Panc1 (cell line): Measurements from ENCODE around the gene ACSL6. TPM values are rescaled to one million over a fixed set of nuclear protein-coding genes. Genes with fewer than 3 reads are reported as not detected.

Experiments used
- ATAC-seq: fragments of 200-7000 bp; cut with Tn5 transposase; 2 replicates; pipeline ENCODE4 v1.9.1; 2020; ENCODE audit warnings: mild to moderate bottlenecking, moderate library complexity
- BruUV-seq: library from RNA; stranded (reverse); fragments of 400-500 nt; replicated peaks from 2 replicates; lab custom pipeline; 2021; lab: Mats Ljungman, UMichigan
- CTCF ChIA-PET: fragments of 300-600 bp; sonication (Branson Sonifier 250); formaldehyde crosslinking; loops from one replicate; lab custom pipeline; 2022; ENCODE audit warnings: antibody characterized with exemption; lab: Charles Lee
- POLR2A ChIA-PET: fragments of 300-600 bp; sonication (Branson Sonifier 250); formaldehyde crosslinking; loops from one replicate; lab custom pipeline; 2022; ENCODE audit warnings: antibody characterized with exemption; lab: Charles Lee
- DNase-seq: peaks from one replicate; pipeline ENCODE4 v3.0.0-alpha.2; 2010; ENCODE audit warnings: low read depth, low spot score
- H3K27ac ChIP-seq: 2 replicates; pipeline ENCODE4 v1.5.1; 2011; ENCODE audit warnings: mild to moderate bottlenecking, low read length, inconsistent platforms
- H3K27me3 ChIP-seq: fragments of 200-500 bp; sonication (Bioruptor generic); 2 replicates; pipeline ENCODE4 v1.6.0; 2014; ENCODE audit warnings: low read length, inconsistent platforms; ENCODE audit not compliant: control insufficient read depth, insufficient read depth
- H3K36me3 ChIP-seq: fragments of 200-500 bp; sonication (Bioruptor generic); 2 replicates; pipeline ENCODE4 v1.5.1; 2014; ENCODE audit warnings: inconsistent platforms, mild to moderate bottlenecking, low read length, moderate library complexity; ENCODE audit not compliant: control insufficient read depth, insufficient read depth
- H3K4me1 ChIP-seq: 2 replicates; pipeline ENCODE4 v1.5.1; 2011; ENCODE audit warnings: inconsistent platforms, mild to moderate bottlenecking, low read length, moderate library complexity; ENCODE audit not compliant: control insufficient read depth, insufficient read depth
- H3K4me3 ChIP-seq, 2 experiments: 2 replicates each; pipeline ENCODE4 v1.5.1; 2011 to 2012; ENCODE audit warnings: low read depth in 2 of 2, low read length in 2 of 2, mild to moderate bottlenecking in 2 of 2, inconsistent platforms in 1 of 2, moderate library complexity in 1 of 2
- H3K9me3 ChIP-seq: fragments of 200-500 bp; sonication (Bioruptor generic); 2 replicates; pipeline ENCODE4 v1.5.1; 2014; ENCODE audit warnings: low read depth, mild to moderate bottlenecking, inconsistent platforms, low read length, moderate library complexity; ENCODE audit not compliant: control insufficient read depth, insufficient read depth
- POLR2AphosphoS5 ChIP-seq: IDR thresholded peaks from 2 replicates; pipeline ENCODE4 v1.6.1; 2012; ENCODE audit warnings: mild to moderate bottlenecking, low read depth, low read length, moderate library complexity
- SIN3A ChIP-seq: IDR thresholded peaks from 2 replicates; pipeline ENCODE4 v1.6.1; 2012; ENCODE audit warnings: low read depth, mild to moderate bottlenecking, low read length, moderate library complexity, borderline replicate concordance; ENCODE audit not compliant: insufficient read depth
- TCF7L2 ChIP-seq: IDR thresholded peaks from 2 replicates; pipeline ENCODE4 v1.6.1; 2011; ENCODE audit warnings: mild to moderate bottlenecking, low read depth, low read length, inconsistent platforms
- in situ Hi-C: cut with HindIII; loops from 2 replicates; pipeline ENCODE4 v1.10.0; 2016; ENCODE audit warnings: low sequenced_read_pairs, low pct_unique_long_range_greater_than_20kb
- intact Hi-C: fragments of 100-400 bp; cut with micrococcal nuclease; formaldehyde crosslinking; loops from one replicate; pipeline ENCODE4 v1.10.0; 2022; ENCODE audit not compliant: unreplicated experiment
- total RNA-seq: library from RNA; stranded (reverse); gene quantifications from one replicate; pipeline ENCODE4 v1.2.1, GENCODE V29; 2021; ENCODE audit not compliant: unreplicated experiment
- TF ChIP-seq, protein P1 (sequence below), 2 experiments: IDR thresholded peaks; 2 replicates each; pipeline ENCODE4 v1.6.1; 2011 to 2012; ENCODE audit warnings: low read depth in 2 of 2, control low read depth in 1 of 2, low read length in 1 of 2, mild to moderate bottlenecking in 1 of 2, moderate library complexity in 1 of 2; ENCODE audit not compliant: insufficient read depth in 1 of 2
- TF ChIP-seq, protein P2 (sequence below): fragments of 450-650 bp; IDR thresholded peaks from 2 replicates; pipeline ENCODE4 v1.5.1; 2017; ENCODE audit warnings: mild to moderate bottlenecking

The ACSL6 gene
- total RNA-seq, 1 experiment from 2014 or later, result 0.18 TPM

DNA sequence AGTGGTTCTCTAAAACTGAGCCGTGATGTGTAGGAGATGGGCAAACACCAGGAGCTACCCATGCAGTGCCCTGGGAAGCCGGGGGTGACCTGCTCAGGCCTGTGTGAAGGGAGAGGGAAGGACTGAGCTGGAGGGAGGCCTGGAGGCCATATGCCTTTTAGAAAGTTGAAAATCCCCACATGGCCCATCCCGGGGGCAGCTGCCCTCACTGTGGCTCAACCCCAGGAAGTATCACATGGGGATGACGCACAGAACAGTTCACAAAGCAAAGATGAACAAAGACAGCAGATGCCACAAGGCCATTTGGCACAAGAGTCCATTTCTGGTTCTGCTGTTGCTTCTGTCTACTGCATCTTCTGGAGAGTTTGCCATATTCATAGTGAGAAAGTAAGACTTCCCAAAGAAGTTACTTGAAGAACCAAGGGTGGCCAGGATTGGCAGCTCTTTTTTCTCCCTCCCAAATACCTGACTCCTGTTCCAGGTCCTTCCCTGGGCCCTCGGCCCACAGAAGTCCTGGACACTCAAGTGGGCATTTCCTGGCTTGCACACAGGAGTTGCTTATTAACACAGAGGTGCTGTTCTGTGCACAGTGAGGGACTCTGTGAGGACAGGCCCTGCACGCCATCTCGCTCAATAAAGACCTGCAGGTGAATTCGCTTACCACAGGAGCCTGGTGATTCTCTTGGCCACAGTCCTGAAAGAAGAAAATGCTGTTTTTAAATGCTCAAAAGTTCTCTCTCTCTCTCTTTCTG, 25.1 kb downstream of the ACSL6 start:
- CTCF ChIA-PET, result no interaction called here
- no peaks in the 10 kb centered on the region for H3K4me1 ChIP-seq
- ATAC-seq, result no peak
- in situ Hi-C loops, result no loop called here
- intact Hi-C loops, result no loop called here
- H3K9me3 ChIP-seq, result no peaks in the 10 kb centered on the region
- H3K27me3 ChIP-seq, result no peaks in the 10 kb centered on the region
- POLR2A ChIA-PET, result no interaction called here
- no peak for DNase-seq
- H3K36me3 ChIP-seq, result no peaks in the 10 kb centered on the region
- no peak overlapping the region for H3K27ac ChIP-seq
- no TSS peak for BruUV-seq
- H3K4me3 ChIP-seq, result no peak overlapping the region
- TF ChIP-seq, protein P1, sequence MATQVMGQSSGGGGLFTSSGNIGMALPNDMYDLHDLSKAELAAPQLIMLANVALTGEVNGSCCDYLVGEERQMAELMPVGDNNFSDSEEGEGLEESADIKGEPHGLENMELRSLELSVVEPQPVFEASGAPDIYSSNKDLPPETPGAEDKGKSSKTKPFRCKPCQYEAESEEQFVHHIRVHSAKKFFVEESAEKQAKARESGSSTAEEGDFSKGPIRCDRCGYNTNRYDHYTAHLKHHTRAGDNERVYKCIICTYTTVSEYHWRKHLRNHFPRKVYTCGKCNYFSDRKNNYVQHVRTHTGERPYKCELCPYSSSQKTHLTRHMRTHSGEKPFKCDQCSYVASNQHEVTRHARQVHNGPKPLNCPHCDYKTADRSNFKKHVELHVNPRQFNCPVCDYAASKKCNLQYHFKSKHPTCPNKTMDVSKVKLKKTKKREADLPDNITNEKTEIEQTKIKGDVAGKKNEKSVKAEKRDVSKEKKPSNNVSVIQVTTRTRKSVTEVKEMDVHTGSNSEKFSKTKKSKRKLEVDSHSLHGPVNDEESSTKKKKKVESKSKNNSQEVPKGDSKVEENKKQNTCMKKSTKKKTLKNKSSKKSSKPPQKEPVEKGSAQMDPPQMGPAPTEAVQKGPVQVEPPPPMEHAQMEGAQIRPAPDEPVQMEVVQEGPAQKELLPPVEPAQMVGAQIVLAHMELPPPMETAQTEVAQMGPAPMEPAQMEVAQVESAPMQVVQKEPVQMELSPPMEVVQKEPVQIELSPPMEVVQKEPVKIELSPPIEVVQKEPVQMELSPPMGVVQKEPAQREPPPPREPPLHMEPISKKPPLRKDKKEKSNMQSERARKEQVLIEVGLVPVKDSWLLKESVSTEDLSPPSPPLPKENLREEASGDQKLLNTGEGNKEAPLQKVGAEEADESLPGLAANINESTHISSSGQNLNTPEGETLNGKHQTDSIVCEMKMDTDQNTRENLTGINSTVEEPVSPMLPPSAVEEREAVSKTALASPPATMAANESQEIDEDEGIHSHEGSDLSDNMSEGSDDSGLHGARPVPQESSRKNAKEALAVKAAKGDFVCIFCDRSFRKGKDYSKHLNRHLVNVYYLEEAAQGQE (IDR thresholded peaks at IDR 0.05; ENCODE audit: insufficient read depth in 1 of 2, low read depth in 2 of 2, low read length in 1 of 2), result no peak
- TF ChIP-seq, protein P2, sequence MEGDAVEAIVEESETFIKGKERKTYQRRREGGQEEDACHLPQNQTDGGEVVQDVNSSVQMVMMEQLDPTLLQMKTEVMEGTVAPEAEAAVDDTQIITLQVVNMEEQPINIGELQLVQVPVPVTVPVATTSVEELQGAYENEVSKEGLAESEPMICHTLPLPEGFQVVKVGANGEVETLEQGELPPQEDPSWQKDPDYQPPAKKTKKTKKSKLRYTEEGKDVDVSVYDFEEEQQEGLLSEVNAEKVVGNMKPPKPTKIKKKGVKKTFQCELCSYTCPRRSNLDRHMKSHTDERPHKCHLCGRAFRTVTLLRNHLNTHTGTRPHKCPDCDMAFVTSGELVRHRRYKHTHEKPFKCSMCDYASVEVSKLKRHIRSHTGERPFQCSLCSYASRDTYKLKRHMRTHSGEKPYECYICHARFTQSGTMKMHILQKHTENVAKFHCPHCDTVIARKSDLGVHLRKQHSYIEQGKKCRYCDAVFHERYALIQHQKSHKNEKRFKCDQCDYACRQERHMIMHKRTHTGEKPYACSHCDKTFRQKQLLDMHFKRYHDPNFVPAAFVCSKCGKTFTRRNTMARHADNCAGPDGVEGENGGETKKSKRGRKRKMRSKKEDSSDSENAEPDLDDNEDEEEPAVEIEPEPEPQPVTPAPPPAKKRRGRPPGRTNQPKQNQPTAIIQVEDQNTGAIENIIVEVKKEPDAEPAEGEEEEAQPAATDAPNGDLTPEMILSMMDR, result no peak
- TF ChIP-seq SIN3A (no peak), POLR2AphosphoS5 (no peak), TCF7L2 (no peak)

- no peak for DNase-seq
- ATAC-seq, result no peak
- Histone ChIP-seq H3K27ac (no peak overlapping the region), H3K9me3 (no peaks in the 10 kb centered on the region), H3K4me3 (no peak overlapping the region), H3K36me3 (no peaks in the 10 kb centered on the region), H3K27me3 (no peaks in the 10 kb centered on the region), H3K4me1 (no peaks in the 10 kb centered on the region)
- intact Hi-C loops, result no loop called here
- ChIA-PET CTCF (no interaction called here), POLR2A (no interaction called here)
- no TSS peak for BruUV-seq
- in situ Hi-C loops, result no loop called here
- TF ChIP-seq SIN3A (no peak), POLR2AphosphoS5 (no peak), TCF7L2 (no peak)
- TF ChIP-seq, protein P1 (IDR thresholded peaks at IDR 0.05; ENCODE audit: insufficient read depth in 1 of 2, low read depth in 2 of 2, low read length in 1 of 2), result no peak
- TF ChIP-seq, protein P2, result no peak
These were observed 26.3 kb downstream of the ACSL6 start for GRCh38 chr5:131984956-131985665.
